GM18909 (cell line): ENCODE data around the gene PCNX4.
"Not testable (repeated sequence)": the region's sequence is repeated elsewhere in the genome, so short reads cannot be mapped to it uniquely, and the experiment has no call there.

Experiments used
- ATAC-seq: cut with Tn5 transposase; IDR thresholded peaks from one replicate; pipeline ENCODE4 v1.9.1; 2021; ENCODE audit warnings: mild to moderate bottlenecking; ENCODE audit not compliant: unreplicated experiment, poor library complexity

The PCNX4 gene

DNA sequence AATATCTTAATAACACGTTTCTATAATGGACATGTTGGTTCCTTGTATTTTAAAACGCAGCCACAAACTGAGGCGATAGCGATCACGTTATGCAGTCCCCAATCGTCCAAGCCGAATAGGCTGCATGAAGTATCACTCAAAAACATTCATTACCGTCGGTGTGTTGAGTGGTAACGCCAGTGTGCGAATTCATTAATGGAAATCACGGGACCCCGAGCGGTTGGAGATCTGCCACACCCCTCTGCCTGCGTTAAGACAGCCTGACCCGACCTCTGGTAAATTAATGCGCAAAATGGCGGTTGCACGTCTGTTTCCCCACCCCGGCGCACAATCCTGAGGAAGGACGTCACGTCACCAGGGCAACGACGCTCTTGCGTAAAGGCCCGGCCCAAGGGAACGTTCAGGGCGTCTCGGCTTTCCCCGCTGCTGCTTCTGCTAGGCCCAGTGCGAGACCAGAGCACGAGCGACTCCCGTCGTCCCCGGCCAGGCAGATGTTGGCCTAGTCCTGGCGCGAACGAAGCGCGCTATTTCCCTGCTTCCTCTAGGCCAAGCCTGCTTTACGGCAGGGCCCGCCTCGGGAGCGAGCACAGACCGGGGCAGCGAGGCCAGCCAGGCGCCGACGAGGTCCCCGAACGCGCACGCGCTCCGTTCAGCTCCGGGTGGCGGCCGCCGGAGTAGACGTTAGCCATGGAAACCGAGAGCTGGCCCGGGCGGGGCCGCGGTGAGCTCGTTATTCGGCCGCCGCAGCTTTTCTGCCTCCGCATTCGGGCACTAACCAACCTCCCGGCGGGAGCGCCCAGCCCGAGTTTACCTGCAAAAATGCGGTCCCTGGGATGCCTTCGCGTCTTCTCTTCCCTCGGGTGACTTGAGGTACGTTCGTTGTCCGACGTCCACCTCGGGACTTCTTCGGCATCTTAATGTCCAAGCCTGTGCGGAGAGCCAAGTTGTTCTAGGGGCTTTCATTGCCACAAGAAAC, at the start of gene PCNX4:
TSS of gene PCNX4 (plus strand) at position 374 of the 976 bp plus-strand sequence. CDS start 15,716 bp downstream, outside the sequence.
- peak; percentile 97 for ATAC-seq

DNA sequence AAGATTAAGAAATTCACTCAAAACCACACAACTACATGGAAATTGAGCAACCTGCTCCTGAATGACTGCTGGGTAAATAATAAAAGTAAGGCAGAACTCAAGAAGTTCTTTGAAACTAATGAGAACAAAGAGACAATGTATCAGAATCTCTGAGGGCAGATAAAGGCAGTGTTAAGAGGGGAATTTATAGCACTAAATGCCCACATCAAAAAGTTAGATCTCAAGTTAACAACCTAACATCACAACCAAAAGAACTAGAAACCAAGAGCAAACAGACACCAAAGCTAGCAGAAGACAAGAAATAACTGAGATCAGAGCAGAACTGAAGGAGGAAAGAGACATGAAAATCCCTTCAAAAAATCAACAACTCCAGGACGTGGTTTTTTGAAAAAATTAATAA, 43.7 kb upstream of the PCNX4 start:
- not testable (repeated sequence) for ATAC-seq

DNA sequence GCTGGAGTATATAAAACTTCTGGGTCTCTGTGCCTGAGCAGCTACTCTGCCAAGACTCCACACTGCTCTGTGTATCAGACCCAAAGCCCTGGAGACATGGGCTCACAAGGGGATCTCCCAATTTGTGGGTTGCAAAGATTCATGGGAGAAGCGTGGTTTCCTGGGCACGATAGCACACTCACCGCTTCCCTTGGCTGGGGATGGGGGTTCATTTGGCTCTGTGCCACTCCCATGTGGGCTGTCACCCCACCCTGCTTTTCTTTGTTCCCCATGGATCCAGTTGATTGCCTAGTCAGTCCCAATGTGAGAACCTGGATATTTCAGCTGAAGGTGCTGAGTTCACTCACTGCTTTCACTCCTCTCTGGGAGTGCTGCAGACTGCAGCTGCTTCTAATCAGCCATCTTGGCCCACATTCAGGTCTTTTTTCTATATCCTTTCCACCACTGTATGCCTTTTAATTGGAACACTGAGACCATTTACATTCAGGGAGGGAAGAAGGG, 40.0 kb upstream of the PCNX4 start:
- ATAC-seq, result no peak

DNA sequence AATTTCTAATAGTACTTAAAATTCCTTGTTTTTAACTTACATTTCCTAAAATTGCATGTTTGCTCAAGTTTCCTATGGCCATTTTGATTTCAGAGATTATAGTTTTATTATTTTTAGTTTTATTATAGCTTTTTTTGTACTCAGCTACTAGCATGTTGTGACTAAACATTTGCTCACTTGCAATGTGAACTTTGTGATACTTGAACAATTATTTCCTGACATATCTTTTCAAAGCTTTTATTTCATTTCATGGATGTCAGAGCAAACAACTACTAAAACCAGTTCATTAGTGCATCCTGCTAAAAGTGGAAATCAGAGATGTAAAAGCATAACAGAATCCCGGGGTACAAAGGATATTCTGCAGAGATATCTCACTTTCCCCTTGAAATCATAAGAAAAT, 33.6 kb upstream of the PCNX4 start:
- ATAC-seq, result no peak

DNA sequence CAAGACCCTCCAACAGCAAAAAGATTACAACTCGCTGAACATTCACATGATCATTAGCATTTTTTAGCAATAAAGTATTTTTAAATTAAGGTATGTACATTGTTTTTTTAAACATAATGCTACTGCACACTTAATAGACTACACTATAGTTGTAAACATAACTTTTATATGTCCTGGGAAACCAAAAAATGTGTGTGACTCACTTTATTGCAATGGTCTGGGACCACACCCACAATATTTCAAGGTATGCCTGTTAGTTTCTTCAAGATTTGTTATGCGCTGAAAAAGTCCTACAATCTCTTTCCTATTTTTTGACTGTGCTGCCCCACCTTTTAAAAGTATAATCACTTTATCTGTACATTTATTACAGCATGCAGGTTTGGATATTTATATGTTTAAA, 30.4 kb upstream of the PCNX4 start:
- no peak for ATAC-seq

DNA sequence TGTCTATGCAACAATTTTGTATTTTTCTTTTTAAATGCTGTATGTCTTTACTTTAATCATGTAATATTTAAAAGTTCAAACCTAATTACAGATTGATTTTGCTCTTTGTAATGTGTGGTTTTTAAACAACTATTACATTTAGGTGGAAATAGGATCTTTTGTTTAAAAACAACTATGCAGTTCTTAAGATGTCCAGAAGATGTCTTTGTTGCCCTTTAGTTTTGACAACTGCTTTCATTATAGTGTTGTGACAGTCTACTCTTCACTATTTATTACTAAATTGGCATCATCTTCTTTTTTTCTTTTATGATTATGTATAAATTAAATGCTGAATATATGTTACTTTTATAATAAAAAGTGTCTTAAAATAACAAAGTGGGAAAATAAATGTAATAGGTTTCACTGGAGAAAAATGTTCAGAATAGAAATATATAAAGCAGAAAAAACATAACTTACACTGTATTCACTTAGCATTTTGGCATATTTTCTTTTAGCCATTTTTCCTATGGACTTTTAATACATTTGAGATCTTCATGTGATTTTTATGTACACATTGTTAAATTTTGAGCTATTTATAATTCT, 27.1 kb upstream of the PCNX4 start:
- ATAC-seq, result no peak

DNA sequence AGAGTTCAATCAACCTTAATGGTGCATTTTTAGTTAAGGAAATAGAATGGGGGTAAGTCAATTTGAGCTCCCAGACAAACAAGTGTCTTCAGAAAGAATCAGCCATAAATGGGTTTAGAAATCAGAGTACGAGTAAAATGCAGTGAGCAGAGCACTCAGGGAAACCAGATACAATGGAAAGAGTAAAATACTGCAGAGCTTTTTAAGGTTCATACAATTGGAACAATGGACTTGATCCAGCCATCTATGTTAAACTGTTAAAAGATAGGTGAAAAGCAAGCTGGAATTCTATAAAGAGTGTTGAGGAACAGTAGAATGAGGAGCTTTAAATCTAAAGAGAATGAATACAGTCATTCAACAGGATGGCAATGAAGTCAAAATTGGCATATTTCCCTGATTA, 23.8 kb upstream of the PCNX4 start:
- ATAC-seq, result no peak

DNA sequence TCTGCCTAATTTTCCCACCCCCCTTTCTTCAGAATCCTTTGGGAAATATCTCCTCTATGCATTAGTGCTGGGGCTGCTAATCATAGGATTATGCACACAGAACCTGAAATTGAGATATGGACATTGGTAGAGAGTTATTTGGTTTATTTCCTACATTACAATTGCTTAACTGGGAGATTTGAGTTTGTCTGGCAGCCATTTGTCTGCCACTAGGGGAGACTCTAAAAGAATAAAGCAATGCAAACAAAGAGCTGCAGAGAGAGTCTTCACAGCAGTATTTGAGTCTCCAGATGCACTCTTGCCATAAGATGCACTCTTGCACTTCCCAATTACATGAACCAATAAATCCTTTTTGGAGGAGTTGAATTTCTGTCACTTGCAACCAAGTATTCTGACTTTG, 12.0 kb upstream of the PCNX4 start:
- ATAC-seq, result no peak

DNA sequence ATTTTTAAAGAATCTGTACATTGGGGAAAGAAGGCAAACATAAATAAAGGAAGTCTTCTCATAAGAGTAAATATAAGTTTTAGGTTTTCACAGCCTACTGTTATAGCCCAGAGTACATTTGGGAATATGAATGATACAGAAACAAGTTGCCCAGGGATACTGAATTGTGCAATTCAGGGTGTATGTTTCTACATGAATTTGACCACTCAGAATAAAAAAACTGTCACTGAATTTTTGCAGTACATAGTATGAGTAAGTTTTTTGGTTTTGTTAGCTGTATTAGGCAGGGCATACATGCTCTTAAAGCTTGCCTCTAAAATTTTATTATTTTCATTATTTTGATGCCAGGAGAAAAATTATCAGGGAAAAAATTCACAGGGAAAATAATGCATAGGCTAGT, 6.6 kb upstream of the PCNX4 start:
- no peak for ATAC-seq

DNA sequence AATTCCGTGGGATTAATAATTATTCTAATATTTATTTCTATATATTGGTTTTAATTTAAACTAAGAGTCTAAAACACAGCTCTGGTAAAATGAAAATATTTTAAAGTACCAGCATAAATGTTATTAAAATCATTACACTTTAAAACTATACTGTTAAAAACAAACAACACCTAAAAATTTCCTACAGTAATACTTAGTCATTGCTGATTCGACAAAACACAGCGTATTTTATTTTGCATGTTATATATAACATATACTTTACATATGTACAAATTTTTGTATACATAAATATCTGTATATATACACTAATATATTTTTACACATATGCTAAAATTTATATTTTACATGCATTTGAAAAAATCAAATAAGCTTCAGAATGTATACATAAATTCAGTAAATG, 6.0 kb upstream of the PCNX4 start:
- ATAC-seq, result no peak

DNA sequence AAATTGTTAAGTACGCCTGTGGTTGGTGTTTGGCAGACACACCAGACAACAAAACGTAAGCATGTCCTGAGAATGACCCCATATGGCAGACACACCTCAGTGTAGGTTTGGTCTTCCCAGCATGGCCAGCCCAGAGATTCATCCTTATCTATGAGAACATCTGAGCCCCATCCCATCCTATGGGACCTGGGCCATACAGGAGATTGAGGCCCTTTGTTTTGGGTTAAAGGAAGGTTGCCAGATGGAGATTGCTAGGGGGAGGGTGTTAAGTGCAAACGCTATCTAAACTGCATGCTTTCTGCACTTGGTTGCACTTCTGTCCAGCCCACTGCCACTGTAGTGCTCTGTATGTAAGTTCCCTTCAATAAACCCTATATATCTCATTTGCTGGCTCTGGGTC, 4.1 kb upstream of the PCNX4 start:
- no peak for ATAC-seq

DNA sequence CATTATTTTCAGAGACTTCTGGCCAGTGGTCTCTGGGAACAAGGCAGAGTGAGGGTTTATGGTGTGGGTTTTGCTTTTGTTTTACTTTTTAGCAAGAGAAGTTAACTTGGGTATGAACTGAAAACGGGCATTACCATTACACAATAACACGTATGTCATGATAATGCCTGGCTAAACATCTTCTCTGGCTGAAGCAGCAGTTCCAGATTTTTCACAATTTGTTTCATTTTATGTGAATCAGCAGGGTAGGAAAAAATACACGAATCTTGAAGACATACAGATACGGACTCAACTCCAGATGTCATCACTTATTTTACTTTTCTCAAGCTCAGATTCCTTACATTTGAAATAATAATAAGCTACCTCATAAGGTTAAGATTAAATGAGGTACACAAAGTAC, 2.5 kb upstream of the PCNX4 start:
- ATAC-seq, result no peak

DNA sequence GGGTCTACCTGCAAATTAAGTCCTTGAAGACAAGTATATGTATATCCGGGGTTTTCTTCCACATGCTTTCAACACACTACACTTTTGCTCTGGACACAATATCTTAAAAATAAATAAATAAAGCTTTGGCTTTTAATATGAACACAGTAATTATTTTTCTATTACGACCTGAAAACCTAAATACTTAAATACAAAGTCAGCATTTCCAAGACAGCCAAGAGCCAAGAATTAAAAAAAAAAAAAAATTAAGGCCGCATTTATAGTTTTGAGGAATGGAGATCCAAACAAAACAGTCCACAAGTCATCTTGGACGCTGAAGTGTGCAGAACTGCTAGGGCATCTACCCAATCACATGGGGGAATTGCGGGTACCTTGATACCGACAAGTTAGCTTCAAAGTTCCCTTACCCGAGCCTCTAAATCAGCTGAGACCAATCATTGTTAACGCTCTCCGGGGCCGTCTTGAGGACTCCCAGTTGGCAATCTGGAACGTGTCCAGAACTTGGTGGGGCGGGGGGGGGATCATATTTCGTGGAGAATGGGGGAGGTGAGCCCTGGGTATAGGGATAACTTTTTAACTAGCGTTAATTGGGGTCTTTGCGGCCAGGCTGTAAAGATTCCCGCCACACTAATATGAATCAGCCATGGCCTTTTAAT, 731 bp upstream of the PCNX4 start:
- no peak for ATAC-seq

DNA sequence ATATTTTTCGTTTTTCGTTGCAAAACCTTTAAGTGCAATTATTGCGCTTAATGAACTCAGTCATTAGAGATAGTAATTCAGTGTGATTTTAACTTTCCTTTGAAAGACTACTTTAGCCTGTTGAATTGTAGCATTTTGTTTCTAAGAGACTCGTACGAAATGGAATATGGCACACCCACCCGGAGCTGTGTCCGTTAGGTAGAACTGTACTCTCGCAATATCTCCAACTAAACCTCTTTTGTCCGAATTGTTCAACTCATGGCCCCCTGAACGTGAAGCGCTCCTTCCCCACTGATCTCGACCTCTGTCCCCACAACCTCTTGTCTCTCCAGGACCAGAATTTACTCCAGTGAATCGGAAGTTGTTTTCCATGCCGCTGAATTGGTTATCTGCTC, 800 bp downstream of the PCNX4 start:
- no peak for ATAC-seq

DNA sequence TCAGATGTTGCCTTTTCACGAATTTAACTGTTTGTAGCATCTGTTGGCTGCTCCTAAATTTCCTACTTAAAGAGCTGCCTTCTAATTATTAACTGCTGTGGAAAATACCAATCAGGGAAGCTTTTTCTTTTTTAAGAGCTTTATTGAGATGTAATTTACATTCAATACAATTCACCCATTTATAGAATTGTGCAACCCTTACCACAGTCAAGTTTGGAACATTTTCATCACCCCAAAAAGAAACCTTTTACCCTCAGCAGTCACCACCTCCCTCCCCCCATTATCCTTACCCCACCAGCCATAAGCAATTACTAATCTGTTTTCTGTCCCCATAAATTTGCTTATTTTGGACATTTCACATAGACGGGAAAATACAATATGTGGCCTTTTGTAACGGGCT, 1.4 kb downstream of the PCNX4 start:
- ATAC-seq, result no peak

DNA sequence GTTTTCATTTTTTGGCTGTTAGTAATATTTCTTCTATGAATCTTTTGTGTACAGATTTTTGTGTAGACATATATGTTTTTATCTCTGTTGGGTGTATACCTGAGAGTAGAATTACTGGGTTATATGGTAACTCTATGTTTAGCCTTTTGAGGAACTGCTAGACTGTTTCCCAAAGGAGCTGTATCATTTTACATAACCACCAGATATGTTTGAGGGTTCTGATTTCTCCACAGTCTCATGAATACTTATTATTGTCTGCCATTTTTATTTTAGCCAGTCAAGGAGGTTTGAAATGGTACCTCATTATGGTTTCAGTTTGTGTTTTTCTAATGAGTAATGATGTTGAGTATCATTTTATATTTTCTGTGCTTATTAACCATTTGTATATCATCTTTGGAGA, 1.9 kb downstream of the PCNX4 start:
- ATAC-seq, result no peak

DNA sequence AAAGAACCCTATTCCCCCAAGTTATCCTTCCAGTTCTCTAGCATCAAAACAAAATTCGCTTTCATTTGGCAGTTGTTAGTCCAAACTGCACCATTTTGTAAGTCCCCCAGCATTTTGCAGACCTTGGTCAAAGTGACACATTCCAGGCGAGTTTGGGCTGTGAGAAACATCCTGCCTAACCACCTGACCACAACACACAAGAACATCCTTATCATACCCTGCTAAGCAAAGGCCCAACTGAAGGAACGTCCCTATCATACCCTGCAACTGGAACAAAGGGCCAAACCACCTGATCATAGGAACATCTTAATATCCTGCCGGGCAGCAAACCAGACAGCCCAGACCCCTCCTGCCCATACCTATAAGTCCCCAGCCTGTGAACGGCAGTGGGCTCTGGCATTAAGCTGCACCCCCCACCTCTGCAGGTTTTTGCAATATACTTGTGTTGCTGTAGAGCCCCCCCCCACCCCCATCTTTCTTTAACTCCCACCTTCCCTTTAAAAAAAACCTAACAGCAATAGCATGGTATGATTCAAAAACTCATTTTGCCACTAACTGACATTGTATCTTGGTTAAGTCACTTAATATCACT, 2.7 kb downstream of the PCNX4 start:
- ATAC-seq, result no peak

DNA sequence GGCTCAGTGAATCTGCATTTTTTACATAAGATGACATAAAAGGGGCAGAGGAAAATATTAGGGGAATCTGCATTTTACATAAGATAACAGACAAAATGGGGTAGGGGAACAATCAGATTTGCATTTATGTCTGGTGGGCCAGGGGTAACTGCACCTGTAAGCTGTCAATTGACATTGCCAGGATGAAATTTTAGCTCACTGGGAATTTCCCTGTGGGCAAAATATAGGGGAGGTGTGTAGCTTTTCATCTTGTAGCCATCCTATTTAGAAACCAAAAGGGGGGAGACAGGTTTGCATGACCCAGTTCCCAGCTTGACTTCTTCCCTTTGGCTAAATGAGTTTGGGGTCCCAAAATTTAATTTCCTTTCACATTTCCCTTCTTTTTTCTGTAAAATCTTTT, 3.5 kb downstream of the PCNX4 start:
- no peak for ATAC-seq

DNA sequence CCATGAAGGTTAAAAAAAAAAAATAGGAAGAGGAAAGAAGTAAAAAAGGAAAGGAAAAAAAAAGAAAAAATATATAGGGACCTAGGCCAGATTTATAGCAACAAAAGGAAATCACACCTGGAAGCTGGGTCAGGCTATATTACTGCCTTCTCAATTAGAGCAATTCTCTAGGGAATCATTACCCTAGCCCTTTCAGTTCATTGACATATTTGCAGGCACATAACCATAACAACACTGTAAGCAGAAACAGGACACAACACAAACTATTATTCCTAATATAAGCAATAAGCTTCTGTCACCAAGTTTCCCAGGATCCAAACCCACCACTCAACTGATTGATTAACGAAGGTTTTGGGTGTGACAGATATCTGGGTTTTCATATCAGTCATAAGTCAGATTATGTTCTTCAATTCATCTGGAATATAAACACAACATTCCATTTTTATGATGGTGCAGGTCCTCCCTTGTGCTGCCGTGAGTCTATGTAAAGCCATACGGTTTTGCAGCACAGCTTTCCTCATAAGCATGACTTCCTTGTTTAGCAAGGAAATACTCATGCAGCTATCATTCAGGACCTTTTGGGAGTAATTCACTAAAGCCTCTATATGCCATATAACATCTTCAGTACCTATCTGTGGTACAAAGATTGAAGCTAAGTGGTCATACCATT, 4.2 kb downstream of the PCNX4 start:
- no peak for ATAC-seq

DNA sequence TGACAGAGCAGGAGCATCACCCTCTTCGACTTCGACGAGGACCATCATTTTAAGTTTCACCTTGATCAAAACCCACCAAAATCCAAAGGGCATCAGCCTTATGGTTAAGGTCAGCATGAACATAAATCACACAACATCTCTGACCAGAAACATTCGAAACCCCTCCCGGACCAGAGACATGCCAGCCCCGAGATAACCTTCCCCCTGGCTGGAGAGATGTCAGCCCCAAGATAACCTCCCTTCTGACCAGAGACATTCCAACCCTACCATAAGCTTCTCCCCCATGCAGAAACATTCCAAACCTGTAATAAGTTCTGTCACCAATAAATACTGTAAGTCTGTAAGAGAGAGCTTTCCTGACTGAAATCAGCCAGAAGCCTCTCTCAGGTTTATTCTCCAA, 6.3 kb downstream of the PCNX4 start:
- ATAC-seq, result no peak
